ENCODE data around the gene EVC2. TPM values are rescaled to one million over a fixed set of nuclear protein-coding genes. Genes with fewer than 3 reads are reported as not detected.

Gene EVC2
- total RNA-seq, 1 experiment from 2014 or later: 7.8 TPM

DNA sequence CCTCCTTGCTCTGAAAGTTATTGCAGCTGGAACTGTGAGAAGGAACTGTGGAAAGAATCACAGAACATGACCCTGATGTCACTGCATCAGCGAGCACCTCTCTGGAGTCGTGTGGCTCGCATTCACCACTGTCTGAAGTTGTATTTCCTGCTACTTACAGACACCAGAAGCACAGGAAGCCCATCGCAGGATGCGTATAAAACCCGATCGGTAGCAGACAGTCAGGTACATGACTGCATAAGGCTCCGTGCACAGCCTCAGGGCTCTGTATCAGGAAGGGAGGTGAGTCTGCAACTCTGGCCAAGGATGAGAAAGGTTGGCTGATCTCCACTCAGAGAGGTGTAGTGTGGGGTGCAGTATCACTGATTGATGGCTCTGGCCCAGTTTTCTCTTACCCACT lies 134.4 kb downstream of the EVC2 start:
- Histone ChIP-seq H3K79me2 (ENCODE audit: insufficient read depth, low read length) (no peaks in the 10 kb centered on the region), H4K91ac (ENCODE audit: insufficient read length, low read depth, low read length) (no peak overlapping the region), H3K23ac (ENCODE audit: insufficient read length, low read depth, low read length) (no peak overlapping the region), H4K5ac (ENCODE audit: insufficient read length, low read depth, low read length) (no peak overlapping the region), H2AK5ac (ENCODE audit: insufficient read length, low read length) (no peak overlapping the region), H3K4me2 (ENCODE audit: insufficient read depth, insufficient read length, low read length) (no peak overlapping the region), H2BK15ac (ENCODE audit: low read depth, low read length) (no peak overlapping the region), H3K23me2 (ENCODE audit: insufficient read length, low read depth, low read length, poor library complexity, severe bottlenecking) (no peaks in the 10 kb centered on the region), H3K27me3 (ENCODE audit: insufficient read depth, low read length) (no peaks in the 10 kb centered on the region), H2BK20ac (ENCODE audit: low read depth, low read length, poor library complexity, severe bottlenecking) (no peak overlapping the region), H3K18ac (ENCODE audit: insufficient read length, low read depth, low read length) (no peak overlapping the region), H3K56ac (ENCODE audit: insufficient read length, low read depth, low read length) (no peak overlapping the region), H3K79me1 (ENCODE audit: insufficient read depth, low read depth, low read length, poor library complexity, severe bottlenecking) (no peaks in the 10 kb centered on the region), H3K9me3 (ENCODE audit: control insufficient read depth, low read depth, low read length) (no peaks in the 10 kb centered on the region), H3K4ac (ENCODE audit: low read depth, low read length) (no peak overlapping the region), H3K27ac (ENCODE audit: insufficient read length, low read depth, low read length) (no peak overlapping the region), H3T11ph (ENCODE audit: low read length) (no peak overlapping the region), H2BK5ac (ENCODE audit: insufficient read length, low read length) (no peak overlapping the region), H4K20me1 (ENCODE audit: control insufficient read depth, insufficient read depth, insufficient read length) (no peaks in the 10 kb centered on the region), H2AFZ (ENCODE audit: low read length) (no peak overlapping the region), H2BK120ac (ENCODE audit: low read depth, low read length, poor library complexity, severe bottlenecking) (no peak overlapping the region), H3K14ac (ENCODE audit: insufficient read depth, low read length) (no peak overlapping the region), H3K4me1 (ENCODE audit: insufficient read depth, low read length) (no peaks in the 10 kb centered on the region), H2BK12ac (ENCODE audit: insufficient read length, low read depth, low read length) (no peak overlapping the region), H3K9ac (ENCODE audit: extremely low read depth, insufficient read length, low read length) (no peak overlapping the region), H4K8ac (replicated peaks; ENCODE audit: insufficient read length, low read depth, low read length) (no peak overlapping the region)
- Mint-ChIP-seq H3K4me3 (no peak overlapping the region), H3K9me3 (peaks cover 0 to 2% of the 10 kb centered on the region in 2 experiments; a peak in 1 of 5 replicates), H3K36me3 (ENCODE audit: insufficient read depth in 1 of 3, low read depth in 3 of 3) (peaks cover 13 to 27% (median 25%) of the 10 kb centered on the region in 3 experiments; a peak in 6 of 7 replicates), H3K4me1 (peaks cover 4% of the 10 kb centered on the region in 2 experiments), H3K27ac (no peak overlapping the region; a peak in 1 of 7 replicates), H3K27me3 (ENCODE audit: low read depth) (no peaks in the 10 kb centered on the region)
- TF ChIP-seq, protein P1, sequence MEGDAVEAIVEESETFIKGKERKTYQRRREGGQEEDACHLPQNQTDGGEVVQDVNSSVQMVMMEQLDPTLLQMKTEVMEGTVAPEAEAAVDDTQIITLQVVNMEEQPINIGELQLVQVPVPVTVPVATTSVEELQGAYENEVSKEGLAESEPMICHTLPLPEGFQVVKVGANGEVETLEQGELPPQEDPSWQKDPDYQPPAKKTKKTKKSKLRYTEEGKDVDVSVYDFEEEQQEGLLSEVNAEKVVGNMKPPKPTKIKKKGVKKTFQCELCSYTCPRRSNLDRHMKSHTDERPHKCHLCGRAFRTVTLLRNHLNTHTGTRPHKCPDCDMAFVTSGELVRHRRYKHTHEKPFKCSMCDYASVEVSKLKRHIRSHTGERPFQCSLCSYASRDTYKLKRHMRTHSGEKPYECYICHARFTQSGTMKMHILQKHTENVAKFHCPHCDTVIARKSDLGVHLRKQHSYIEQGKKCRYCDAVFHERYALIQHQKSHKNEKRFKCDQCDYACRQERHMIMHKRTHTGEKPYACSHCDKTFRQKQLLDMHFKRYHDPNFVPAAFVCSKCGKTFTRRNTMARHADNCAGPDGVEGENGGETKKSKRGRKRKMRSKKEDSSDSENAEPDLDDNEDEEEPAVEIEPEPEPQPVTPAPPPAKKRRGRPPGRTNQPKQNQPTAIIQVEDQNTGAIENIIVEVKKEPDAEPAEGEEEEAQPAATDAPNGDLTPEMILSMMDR (conservative IDR thresholded peaks at IDR 0.05): no peak
- no CpG with 5 or more reads among the region's 8 CpGs for WGBS (ENCODE audit: extremely low coverage, insufficient read length, low lambda C conversion rate)
- DNase-seq: no peak
